ENCODE data around the gene FER.

Gene FER

DNA sequence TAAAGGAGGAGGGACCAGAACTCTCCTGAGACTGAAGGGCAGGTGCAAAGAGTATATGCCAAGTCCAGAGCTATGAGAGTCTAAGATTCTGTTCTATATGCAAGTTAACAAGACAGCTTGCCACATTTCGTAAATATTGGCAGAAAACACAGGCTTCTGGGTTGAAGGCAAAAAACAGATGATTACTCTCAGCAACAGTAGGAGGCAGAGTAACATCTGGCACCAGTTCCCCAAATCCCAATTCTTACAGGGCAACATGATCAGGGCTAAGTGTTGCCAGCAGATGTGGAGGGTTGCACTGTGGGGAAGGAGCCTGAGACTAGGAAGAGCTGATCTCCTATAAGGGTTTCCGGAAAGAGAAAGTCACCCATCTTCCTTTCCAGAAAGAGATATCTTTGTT, 482.7 kb downstream of the FER start:
- FAIRE-seq (no peak), DNase-seq (ENCODE audit: low spot score) (no peak)

DNA sequence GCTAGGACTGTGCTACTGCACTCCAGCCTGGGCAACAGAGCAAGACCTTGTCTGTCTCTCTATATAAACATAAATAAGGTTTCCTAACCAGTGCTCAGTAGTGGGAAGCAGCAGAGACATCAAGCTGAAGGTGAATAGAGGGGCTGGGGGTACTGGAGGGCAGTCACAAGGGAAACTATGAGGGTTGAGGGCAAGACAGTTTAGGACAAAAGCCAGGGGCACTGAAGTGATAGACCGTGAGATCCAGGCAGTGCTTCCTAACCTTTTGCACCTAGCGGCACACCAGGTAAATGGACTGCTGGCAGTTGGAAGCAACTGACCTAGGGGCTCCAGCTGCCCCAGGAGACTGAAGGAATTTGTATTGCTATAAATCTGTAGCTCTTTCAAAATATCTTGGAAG, 483.6 kb downstream of the FER start:
- no peak for DNase-seq (ENCODE audit: low spot score)
- no peak for FAIRE-seq

GRCh38 chr5:109234381-109234780, 486.7 kb downstream of the FER start:
- DNase-seq (ENCODE audit: low spot score) (no peak), FAIRE-seq (no peak)

DNA sequence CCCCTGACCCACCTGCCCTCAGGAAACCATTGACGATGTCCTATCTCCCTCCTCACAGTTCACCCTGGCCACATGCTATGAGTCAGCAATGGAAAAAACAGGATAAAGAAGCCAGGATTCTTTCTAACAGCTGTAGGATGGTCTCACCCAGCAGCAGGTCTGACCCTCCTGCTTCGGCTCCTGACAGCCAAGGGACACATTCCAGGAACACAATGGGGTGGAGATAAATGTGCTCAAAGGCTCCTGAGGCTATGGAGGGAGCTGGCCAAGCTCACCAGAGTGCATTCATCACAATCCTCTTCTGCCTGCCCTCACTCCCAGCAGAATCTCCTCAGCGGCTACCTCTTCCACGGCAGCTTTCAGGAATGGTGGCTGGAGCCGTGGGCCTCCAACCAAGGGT, 491.8 kb downstream of the FER start:
- FAIRE-seq, result no peak
- no peak for DNase-seq (ENCODE audit: low spot score)

DNA sequence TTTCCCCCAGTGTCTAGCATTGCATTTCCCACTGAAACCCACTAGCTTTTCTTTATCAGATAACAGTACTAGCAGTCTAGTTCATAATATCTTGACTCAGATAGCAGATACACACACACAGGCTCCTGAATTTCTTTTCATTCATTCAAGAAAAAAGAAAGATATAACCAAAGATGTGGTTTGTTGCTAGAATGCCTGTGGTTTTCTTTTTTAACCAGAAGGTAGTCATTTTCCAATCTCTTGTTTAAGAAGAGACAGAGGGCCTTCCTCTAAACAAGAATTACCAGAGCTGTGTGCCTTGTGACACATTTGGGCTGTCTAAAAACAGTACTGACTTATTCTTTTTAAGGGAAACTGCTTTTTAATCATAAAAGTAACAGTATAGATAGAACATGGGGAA, 494.8 kb downstream of the FER start:
- no peak for FAIRE-seq
- DNase-seq (ENCODE audit: low spot score), result no peak

- DNase-seq (ENCODE audit: low spot score) (no peak), FAIRE-seq (no peak)
Measured at GRCh38 chr5:109246395-109246794, 498.7 kb downstream of the FER start.
